K562 (cell line): Measurements from ENCODE around the gene PHLDB1.

Experiments used
- CTCF ChIP-seq, 3 experiments: IDR thresholded peaks in 2 of 3; conservative IDR thresholded peaks in 1 of 3; 2 replicates each; pipeline ENCODE4 v1.5.1; 2011 to 2012; ENCODE audit warnings: low read length in 3 of 3, mild to moderate bottlenecking in 3 of 3, control low read depth in 2 of 3, improper control_type of control experiment in 1 of 3, inconsistent platforms in 1 of 3, low read depth in 1 of 3, mixed read lengths in 1 of 3, moderate library complexity in 1 of 3; ENCODE audit not compliant: insufficient read depth in 2 of 3
- CXXC5 ChIP-seq: fragments of 250-450 bp; sonication (Bioruptor Pico); IDR thresholded peaks from 2 replicates; pipeline ENCODE4 v1.8.0; 2022; ENCODE audit warnings: inconsistent platforms, mild to moderate bottlenecking, moderate library complexity
- HDAC2 ChIP-seq: fragments of 450-650 bp; IDR thresholded peaks from 2 replicates; pipeline ENCODE4 v1.6.1; 2016; ENCODE audit warnings: mild to moderate bottlenecking
- KAT7 ChIP-seq: sonication (generic); formaldehyde crosslinking; IDR thresholded peaks from 2 replicates; pipeline ENCODE4 v1.8.0; 2022; ENCODE audit warnings: missing genetic modification reagents, mild to moderate bottlenecking, borderline replicate concordance
- NR2C1 ChIP-seq, 2 experiments: fragments of 450-650 bp; IDR thresholded peaks; 2 replicates each; pipeline ENCODE4 v1.6.1; 2017; ENCODE audit warnings: mild to moderate bottlenecking in 2 of 2, antibody characterized with exemption in 1 of 2, inconsistent platforms in 1 of 2, missing compliant biosample characterization in 1 of 2, missing genetic modification characterization in 1 of 2
- RFX1 ChIP-seq: fragments of 450-650 bp; IDR thresholded peaks from 2 replicates; pipeline ENCODE4 v1.6.1; 2016; ENCODE audit warnings: mild to moderate bottlenecking, moderate library complexity
- SUPT5H ChIP-seq: fragments of 450-650 bp; IDR thresholded peaks from 2 replicates; pipeline ENCODE4 v1.6.1; 2016
- ZNF124 ChIP-seq: sonication (generic); formaldehyde crosslinking; IDR thresholded peaks from 2 replicates; pipeline ENCODE4 v1.8.1; 2022; ENCODE audit warnings: missing genetic modification reagents
- ZNF184 ChIP-seq: sonication (generic); formaldehyde crosslinking; IDR thresholded peaks from 2 replicates; pipeline ENCODE4 v1.5.0; 2020; ENCODE audit warnings: missing genetic modification reagents

GRCh38 chr11:118655486-118656190 lies 48.2 kb downstream of the PHLDB1 start:
- TF ChIP-seq HDAC2 (no peak), SUPT5H (no peak), ZNF184 (no peak), CXXC5 (CRISPR knock-in tag) (no peak), RFX1 (no peak), CTCF (IDR thresholded peaks at IDR 0.05 in 2 of 3, conservative IDR thresholded peaks at IDR 0.05 in 1 of 3; ENCODE audit: insufficient read depth in 2 of 3, low read depth in 1 of 3, low read length in 3 of 3) (no peak), ZNF124 (CRISPR knock-in tag) (no peak), KAT7 (no peak), NR2C1 (IDR thresholded peaks at IDR 0.05) (no peak), NR2C1 (tag; IDR thresholded peaks at IDR 0.05) (no peak)
